AG04450 (cell line): ENCODE data around the gene OVOL1. TPM values are rescaled to one million over a fixed set of nuclear protein-coding genes. Genes with fewer than 3 reads are reported as not detected.
"Not testable (repeated sequence)": the region's sequence is repeated elsewhere in the genome, so short reads cannot be mapped to it uniquely, and the experiment has no call there.

Experiments
- CTCF ChIA-PET: fragments of 300-600, 350-600 bp; formaldehyde crosslinking; extraction: SDS; loops from one replicate; lab custom pipeline; 2022; ENCODE audit warnings: antibody characterized with exemption, inconsistent platforms; lab: Charles Lee
- POLR2A ChIA-PET: fragments of 350-600 bp; formaldehyde crosslinking; extraction: SDS; loops from one replicate; lab custom pipeline; 2021; ENCODE audit warnings: antibody characterized with exemption, inconsistent platforms; lab: Yijun Ruan, JAX
- DNase-seq: peaks from one replicate; pipeline ENCODE4 v3.0.0-alpha.2; 2011; ENCODE audit warnings: low read depth, low spot score
- H3K27ac ChIP-seq: one replicate; pipeline ENCODE4 v1.5.1; 2012; ENCODE audit warnings: low read depth, low read length, control low read depth
- H3K27me3 ChIP-seq: one replicate; pipeline ENCODE4 v1.6.0; 2012; ENCODE audit warnings: low read length; ENCODE audit not compliant: control insufficient read depth, insufficient read depth
- H3K4me3 ChIP-seq: 2 replicates; pipeline ENCODE4 v1.5.1; 2011; ENCODE audit warnings: mild to moderate bottlenecking, low read depth, low read length, control low read depth
- H3K9me3 ChIP-seq: 2 replicates; pipeline ENCODE4 v1.5.1; 2012; ENCODE audit warnings: low read length; ENCODE audit not compliant: control insufficient read depth, insufficient read depth
- polyA plus RNA-seq: library from polyadenylated mRNA; depleted of rRNA; stranded (reverse); fragments of >200 nt; gene quantifications from 2 replicates; pipeline ENCODE4 v1.2.3, GENCODE V29; 2011
- TF ChIP-seq, protein P1 (sequence below): IDR thresholded peaks from 2 replicates; pipeline ENCODE4 v1.5.1; 2011; ENCODE audit warnings: low read depth, low read length, control low read depth, inconsistent platforms

The OVOL1 gene
- polyA plus RNA-seq, 1 experiment: not detected

DNA sequence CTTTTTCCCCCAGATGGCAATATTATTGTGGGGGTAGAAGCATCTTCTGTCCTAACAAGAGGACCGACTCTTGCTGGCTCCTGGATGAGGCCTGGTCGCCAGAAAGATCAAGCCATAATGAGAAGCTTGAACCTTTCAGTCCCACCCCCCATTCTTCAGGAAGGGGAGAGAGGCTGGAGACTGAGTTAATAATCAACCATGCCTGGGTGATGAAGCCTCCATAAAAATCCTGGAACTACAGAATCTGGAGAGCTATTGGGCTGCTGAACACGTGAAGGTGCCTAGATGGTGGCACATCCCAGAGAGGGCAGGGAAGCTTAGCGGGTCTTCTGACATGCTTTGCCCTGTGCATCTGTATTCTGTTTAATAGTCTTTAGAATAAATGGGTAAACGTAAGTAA is 22.4 kb upstream of the OVOL1 start:
- ChIA-PET CTCF (interaction anchor here (0.8 to 2.8 kb wide), 2 partner anchors 16 to 53 kb away, joined by 3 to 8 read pairs; partner anchors contain the start of gene AP5B1), POLR2A (no interaction called here)
- H3K27me3 ChIP-seq: no peaks in the 10 kb centered on the region
- TF ChIP-seq, protein P1, sequence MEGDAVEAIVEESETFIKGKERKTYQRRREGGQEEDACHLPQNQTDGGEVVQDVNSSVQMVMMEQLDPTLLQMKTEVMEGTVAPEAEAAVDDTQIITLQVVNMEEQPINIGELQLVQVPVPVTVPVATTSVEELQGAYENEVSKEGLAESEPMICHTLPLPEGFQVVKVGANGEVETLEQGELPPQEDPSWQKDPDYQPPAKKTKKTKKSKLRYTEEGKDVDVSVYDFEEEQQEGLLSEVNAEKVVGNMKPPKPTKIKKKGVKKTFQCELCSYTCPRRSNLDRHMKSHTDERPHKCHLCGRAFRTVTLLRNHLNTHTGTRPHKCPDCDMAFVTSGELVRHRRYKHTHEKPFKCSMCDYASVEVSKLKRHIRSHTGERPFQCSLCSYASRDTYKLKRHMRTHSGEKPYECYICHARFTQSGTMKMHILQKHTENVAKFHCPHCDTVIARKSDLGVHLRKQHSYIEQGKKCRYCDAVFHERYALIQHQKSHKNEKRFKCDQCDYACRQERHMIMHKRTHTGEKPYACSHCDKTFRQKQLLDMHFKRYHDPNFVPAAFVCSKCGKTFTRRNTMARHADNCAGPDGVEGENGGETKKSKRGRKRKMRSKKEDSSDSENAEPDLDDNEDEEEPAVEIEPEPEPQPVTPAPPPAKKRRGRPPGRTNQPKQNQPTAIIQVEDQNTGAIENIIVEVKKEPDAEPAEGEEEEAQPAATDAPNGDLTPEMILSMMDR: no peak
- no peak overlapping the region for H3K4me3 ChIP-seq
- no peak overlapping the region for H3K27ac ChIP-seq
- DNase-seq: no peak
- no peaks in the 10 kb centered on the region; the same call in 1 of the 2 replicates for H3K9me3 ChIP-seq

DNA sequence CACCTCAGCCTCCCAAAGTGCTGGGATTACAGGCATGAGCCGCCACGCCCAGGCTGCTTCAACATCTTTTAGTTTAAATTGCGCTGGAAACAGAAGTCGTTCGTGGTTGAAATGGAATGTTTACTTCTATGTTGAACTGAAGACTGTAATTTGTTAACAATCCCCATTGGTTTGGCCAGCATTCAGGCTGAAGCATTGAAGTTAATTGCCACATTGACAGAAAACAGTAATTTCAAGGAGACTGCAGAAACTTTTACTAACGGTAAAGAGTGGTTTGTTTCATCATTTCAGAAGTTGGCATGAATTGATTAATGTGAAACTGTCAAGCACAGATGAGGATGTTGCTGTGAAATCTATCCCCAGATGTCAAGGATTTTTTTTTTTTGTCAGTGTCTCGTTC is 20.3 kb upstream of the OVOL1 start:
- ChIA-PET CTCF (interaction anchor here (2.8 kb wide), 1 partner anchor 14 kb away, joined by 8 read pairs; the partner anchor contains the start of gene AP5B1), POLR2A (no interaction called here)
- TF ChIP-seq, protein P1: no peak
- Histone ChIP-seq H3K27me3 (no peaks in the 10 kb centered on the region), H3K4me3 (no peak overlapping the region), H3K27ac (no peak overlapping the region), H3K9me3 (no peaks in the 10 kb centered on the region; the same call in 1 of the 2 replicates)
- DNase-seq: no peak

DNA sequence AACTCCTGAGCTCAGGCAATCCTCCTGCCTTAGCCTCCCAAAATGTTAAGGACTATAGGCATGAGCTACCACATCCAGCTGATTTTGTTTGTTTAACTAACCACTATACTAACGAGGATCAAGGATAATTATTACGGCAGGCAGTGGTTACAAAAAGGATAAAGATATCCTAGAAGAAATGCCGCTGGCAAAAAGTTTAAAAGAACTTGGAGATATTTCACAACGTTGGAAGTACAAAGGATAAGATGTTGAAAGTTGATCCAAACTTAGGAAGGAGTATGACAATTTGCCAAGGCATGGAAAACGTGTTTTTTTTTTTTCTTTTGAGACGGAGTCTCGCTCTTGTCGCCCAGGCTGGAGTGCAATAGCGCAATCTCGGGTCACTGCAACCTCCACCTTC is 19.5 kb upstream of the OVOL1 start:
- TF ChIP-seq, protein P1: no peak
- Histone ChIP-seq H3K4me3 (no peak overlapping the region), H3K27ac (no peak overlapping the region), H3K27me3 (no peaks in the 10 kb centered on the region), H3K9me3 (no peaks in the 10 kb centered on the region; the same call in 1 of the 2 replicates)
- no peak for DNase-seq
- POLR2A ChIA-PET: no interaction called here
- CTCF ChIA-PET: no interaction called here

DNA sequence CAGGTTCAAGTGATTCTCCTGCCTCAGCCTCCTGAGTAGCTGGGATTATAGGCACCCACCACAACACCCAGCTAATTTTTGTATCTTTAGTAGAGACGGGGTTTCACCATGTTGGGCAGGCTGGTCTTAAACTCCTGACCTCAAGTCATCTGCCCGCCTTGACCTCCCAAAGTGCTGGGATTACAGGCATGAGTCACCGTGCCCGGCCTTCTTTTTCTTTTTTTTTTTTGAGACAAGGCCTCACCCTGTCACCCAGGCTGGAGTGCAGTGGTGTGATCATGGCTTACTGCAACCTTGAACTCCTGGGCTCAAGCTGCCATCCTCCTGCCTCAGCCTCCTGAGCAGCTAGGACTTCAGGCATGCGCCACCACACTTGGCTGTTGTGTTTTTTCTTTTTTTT is 19.1 kb upstream of the OVOL1 start:
- POLR2A ChIA-PET, H3K27ac ChIP-seq, DNase-seq, CTCF ChIA-PET, H3K27me3 ChIP-seq, H3K4me3 ChIP-seq, H3K9me3 ChIP-seq: not testable (repeated sequence)

DNA sequence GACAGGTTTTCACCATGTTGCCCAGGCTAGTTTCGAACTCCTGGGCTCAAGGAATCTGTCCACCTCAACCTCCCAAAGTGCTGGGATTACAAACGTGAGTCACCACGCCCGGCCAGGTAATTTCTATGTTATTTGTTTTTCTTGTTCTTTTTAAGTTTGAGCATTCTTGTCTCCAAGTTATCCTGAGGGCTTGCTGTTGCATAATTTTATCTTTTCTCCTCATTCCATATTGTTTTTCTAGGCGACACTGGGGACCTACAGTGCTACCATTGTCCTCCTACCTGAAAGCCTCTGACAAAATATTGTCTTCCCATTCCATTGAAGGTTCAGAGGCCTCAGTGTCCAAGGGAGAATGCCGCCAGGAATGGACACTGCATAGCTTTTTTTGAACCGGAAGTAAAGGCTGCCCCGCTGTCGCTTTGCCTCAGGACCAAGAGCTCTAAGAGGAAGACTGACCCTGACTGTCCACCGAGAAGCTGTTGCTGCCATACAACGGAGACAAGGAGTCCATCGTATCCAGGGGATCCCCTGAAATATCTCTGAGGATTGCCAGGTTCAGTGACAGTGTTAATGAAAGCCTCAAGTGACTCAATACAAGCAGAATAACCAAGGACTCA is 15.8 kb upstream of the OVOL1 start:
- TF ChIP-seq, protein P1: no peak
- no peak for DNase-seq
- POLR2A ChIA-PET: interaction anchor here (0.6 to 2.4 kb wide), 3 partner anchors 59 to 126 kb away, joined by 3 to 8 read pairs (median 5); partner anchors contain the start of gene KAT5
- no peak overlapping the region for H3K27ac ChIP-seq
- no peak overlapping the region for H3K4me3 ChIP-seq
- H3K27me3 ChIP-seq: no peaks in the 10 kb centered on the region
- H3K9me3 ChIP-seq: no peaks in the 10 kb centered on the region; the same call in 1 of the 2 replicates
- CTCF ChIA-PET: interaction anchor here (1.0 to 2.6 kb wide), 6 partner anchors 9 to 59 kb away, joined by 3 to 29 read pairs (median 10); partner anchors contain the start of genes AP5B1 and KAT5
